Measurements from ENCODE around the gene TRIM47.
"Not testable (repeated sequence)": the region's sequence is repeated elsewhere in the genome, so short reads cannot be mapped to it uniquely, and the experiment has no call there.

TRIM47 gene

DNA sequence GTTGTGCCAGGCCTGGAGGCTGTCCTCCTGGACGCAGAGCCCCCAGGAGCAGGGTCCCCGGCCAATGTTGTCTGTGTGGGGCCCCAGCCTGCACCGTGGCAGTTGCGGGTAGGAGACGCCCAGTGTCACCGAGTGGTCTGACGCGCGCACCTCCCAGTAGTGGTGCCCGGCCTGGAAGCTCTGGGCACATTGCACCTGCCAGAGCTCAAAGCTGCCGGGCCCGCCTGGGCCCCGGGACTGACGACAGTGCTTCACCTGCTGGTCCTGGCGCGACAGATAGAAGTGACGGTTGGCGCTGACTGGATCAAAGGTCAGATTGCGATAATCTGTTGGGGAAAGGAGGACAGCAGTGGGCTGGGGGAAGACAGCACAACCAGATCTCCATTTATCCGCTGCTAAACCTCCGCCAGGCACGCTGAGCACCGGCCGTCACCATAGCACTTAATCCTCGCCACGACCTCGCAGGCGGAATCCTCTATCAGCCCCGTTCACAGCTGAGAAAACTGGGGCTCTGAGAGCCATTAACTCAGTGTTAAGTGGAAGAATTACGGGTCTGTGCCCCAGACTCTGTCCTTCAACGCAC is 12.7 kb upstream of the TRIM47 start:
- DNase-seq, result no peak

DNA sequence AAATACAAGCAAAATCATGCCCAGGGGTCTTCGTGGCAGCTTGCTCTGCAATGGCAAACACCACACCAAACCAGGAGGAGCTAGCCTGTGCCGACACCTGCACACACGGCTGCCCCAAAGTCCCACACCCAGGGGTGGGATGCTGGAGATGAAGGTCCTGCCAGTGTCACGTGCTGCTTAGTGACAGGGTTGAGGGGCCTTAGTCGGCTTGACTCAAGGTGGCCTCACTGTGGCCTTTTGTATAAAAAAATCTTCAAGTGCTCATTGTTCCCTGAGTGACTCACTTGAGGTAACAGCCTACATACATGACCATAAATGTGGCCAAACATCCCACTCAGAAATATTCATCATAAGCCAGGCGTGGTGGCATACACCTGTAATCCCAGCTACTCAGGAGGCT is 11.1 kb upstream of the TRIM47 start:
- no peak for DNase-seq

DNA sequence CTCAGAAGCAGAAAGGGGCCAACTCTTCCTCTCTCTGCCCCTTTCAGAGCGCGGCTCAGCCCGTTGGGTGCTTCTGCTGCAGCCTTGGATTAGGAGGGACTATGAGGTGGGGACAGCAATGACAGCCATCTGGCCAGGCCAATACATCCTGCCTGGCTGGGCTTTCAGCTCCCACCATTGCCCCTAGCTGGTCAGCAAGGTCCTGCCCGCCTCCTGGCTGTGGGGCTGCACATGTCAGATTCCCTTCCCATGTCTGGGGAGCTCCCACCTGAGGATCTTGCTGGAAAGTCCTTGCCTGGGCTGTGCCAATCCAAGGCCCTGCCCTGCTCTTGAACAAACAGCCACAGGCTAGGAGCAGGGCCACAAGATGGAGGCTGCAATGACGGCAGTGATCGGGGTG is 10.1 kb upstream of the TRIM47 start:
- no peak for DNase-seq

DNA sequence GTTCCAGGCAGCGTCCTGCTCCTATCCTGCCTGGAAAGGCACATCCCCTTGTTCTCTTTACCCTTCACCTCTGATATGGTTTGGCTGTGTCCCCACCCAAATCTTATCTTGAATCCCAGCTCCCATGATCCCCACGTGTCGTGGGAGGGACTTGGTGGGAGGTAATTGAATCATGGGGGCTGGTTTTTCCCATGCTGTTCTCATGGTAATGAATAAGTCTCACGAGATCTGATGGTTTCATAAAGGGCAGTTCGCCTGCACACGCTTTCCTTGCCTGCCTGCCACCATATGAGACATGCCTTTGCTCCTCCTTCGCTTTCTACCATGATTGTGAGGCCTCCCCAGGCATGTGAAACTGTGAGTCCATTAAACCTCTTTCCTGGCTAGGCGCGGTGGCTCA is 7.5 kb upstream of the TRIM47 start:
- DNase-seq, result not testable (repeated sequence)

DNA sequence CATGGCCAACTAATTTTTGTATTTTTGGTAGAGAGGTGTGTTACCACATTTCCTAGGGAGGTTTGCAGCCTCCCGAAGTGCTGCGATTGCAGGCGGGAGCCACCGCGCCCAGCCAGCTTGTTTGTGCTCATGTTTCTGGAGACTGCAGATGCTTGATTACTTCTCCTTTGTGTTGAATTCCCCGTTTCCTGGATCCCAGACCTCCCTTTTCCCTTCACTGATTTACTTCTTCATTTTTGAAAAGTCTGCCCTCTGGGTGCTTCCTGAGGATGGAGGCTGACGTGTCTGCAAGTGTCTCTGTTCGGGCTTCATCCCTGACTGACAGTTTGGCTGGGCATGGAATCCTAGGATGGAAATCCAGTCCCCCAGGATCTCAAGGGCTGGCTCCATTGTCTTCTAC is 7.0 kb upstream of the TRIM47 start:
- no peak for DNase-seq

DNA sequence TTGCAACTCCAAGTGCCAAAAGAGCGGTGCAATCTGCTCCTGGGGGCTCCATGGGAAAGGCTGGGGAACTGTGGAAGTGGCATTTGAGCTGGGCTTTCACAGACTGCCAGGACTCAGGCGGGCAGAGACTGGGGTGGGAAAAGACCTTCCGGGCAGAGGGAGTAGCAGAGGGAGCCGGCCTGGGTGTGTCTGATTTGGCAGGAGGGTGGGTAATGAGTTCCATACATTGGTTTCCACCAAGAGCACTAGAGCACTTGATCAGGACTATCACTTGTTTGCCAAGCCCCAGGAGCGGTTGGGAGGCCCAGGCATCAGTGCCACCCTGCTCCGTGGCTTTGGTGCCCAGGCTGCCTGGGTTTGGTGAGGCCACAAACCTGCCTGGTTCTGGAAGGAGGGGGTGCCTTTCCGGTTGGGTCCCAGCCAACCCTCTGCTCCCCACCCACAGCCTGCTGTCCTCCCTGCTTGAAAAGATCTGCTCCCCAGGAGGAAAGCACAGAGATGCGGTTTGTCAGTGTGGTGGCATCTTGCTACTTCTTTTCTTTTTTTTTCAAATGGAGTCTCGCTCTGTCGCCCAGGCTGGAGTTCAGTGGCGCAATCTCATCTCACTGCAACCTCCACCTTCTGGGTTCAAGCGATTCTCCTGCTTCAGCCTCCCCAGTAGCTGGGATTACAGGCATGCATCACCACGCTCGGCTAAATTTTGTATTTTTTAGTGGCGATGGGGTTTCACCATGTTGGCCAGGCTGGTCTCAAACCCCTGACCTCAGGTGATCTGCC is 3.5 kb upstream of the TRIM47 start:
- DNase-seq, result peak; percentile 40

DNA sequence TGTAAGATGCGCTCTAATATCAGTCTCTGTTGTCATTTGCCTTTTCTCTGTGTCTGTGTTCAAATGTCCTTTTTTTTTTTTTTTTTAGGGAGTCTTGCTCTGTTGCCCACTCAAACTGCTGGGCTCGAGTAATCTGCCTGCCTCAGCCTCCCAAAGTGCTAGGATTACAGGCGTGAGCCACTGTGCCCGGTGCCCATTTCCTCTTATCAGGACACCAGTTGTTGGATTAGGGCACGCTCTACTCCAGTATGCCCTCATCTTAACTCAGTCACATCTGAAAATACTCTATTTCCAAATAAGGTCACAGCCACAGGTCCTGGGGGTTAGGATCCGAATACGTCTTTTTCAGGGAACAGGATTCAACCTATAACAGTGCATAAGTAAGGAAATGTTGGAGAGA is 1.9 kb upstream of the TRIM47 start:
- no peak for DNase-seq

DNA sequence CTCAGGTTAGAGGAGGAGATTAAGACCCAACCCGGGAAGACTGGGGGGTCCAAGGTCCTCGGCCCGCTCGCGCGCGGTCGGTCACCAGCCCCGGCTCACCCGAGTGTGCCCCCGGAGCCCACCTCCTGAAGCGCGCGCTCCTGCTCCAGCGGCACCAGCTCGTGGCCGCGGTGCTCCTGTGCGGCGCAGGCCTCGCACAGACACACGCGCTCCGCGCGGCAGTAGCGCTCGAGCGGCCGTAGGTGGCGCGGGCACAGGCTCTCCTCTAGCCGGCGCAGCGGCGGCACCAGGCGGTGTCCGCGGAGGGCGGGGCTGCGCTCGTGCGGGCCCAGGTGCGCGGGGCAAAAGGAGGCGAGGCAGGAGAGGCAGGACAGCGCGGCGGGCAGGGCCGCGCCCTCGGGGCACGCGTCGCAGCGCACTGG is 618 bp downstream of the TRIM47 start:
- DNase-seq, result peak; percentile 72

DNA sequence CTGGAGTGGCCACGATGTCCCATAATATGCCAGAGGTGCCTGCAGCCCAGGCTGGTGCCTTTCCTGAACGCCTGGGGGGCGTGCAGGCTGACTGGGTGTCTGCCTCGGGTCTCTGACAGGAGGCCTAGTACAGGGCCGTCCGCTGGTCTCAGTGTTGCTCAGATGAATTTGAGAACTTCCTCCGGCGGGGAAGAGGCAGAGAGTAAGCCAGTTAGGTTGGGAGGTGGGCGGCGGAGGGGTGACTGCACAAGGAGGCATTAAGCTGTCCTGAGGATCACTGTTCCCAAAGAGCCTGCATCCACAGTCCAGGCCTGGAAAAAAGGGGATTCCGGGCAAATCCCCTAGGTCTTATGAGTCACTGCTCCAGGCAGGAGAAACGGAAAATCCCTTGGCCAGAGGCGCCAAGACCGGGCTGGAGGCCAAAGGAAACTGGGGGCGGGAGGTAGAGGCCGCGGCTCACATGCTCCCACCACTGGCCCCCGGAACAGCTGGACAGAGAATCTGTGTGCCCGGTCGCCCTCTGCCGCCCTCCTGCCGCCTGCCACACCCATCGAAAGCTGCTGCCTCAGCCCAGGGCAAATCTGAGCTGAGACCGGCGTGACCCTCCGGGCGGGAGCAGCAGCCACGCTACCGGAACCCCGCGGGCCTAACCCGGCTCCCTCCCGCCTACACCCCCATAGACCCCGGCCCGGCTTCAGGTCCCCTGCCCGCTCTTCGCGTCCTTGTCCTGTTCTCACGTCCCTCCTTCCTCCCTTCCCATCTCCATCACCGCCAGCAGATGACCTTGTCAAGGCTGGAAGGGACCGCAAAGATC is 1.2 kb downstream of the TRIM47 start:
- no peak for DNase-seq

DNA sequence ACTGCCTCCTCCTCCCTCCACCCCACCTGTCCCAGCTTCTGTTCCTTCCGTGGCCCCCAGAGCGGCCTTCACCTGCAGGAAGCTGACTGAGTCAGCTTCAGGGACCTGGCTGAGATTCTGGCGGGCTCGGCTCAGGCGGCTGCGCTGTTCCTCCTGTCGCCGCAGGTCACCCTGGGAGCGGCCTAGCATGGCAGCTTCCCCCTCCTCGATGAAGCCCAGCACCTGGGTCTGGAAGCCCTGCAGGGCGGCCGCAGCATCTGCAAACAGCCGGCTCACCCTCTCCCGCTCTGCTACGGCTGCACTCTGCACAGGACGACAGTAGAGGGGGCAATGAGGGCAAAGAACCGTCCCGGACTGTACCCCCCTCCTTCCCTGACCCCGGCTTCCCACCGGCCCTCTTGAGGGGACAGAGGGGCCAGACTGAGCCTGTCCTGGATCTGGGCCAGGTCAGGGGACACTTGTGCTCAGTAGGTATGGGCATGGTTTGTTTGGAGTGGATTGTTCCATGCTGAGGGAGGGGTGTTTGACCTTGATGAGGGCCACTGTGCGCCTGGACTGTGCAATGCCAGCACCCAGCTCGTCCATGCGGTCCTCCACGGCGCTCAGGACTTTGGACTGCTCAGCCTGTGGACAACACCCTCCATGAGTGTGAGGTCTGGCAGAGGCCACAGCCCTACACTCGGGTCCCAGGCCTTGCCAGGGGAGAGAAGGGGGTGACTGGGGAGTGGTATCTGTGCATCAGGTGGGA is 2.0 kb downstream of the TRIM47 start:
- DNase-seq, result peak; percentile 82

DNA sequence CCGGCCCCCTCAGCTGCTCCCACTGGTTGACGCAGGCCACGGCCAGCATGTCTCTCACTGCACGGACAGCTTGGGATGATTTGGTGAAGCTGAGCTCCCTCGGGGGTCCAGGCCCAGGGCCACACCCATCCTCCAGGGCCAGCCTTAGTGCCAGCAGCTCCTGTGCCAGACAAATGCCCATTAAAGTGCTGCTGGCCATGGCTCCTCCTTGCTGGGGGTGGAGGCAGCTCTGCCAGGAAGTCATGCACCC is 2.5 kb downstream of the TRIM47 start:
- no peak for DNase-seq

DNA sequence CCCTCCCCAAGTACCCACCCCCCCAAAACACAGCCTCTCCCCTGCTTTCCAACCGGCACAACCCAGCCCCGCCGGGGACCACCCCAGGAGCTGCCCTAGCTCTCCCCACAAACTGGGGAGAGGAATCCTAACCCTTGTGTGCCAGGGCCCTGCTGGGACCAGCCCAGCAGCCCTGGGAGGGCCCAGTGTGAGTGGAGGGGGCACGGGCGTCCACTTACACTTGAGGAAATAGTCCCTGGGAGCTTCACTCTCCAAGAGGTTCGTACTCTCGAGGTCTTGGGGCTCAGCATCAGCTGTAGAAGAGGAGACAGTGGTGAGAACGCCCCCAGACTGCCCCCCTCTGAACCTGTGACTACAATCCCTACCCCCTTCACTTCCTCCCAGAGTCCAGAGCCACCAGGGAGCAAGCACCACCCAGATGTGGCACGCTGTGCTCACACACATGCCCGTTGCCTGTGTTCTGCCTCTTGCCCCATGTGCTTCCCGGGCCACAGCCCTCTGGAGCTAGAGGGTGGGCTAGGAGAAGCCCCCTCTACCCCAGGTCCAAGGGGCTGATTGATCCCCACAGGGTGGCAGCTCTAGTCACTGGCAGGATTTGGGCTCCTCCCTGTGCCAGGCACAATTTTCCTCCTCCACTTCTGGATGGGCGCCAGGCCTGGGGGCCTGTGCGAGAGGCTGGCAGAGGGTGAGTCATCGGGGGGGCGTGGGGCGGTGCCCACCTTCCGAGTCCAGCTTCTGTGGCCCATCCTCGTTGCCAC is 3.0 kb downstream of the TRIM47 start:
- DNase-seq, result no peak

DNA sequence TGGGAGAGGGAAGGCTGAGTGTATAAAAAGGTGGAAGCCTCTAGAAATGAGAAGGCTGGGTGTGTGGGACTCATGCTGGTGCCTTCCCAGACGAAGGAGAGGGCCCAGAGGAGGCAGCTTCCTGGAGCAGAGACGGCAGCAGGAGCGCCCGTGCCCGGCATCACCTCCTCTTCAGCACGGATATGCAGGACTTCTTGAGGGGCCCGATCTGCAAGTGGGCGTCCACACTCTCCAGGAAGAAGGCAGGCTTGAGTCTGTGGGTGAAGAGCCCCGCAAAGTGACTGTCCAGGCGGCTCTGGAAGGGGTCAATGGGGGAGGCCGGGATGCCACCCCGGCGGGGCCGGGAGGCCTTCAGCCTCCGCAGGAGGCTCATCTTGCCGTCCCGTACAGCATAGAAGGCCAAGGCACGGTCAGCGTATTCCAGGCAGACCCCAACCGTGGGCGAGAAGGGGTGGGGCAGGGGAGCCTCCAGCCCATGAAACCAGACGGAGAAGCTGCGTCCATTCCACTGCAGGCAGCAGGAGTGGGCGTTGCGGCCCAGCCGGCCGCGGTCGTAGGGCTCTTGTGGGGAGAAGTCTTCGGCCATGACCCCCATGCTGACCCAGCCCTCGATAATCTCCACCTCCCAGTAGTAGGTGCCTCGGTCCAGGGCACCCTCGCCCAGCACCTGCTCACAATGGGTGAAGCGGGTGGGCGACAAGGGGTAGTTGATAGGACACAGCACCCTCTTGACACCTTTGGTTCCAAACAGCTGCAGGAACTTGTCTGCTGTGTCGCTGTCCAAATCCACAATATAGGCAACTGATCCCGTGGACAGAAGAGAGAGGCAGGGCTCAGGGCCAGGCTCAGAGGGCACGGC is 3.8 kb downstream of the TRIM47 start:
- no peak for DNase-seq

DNA sequence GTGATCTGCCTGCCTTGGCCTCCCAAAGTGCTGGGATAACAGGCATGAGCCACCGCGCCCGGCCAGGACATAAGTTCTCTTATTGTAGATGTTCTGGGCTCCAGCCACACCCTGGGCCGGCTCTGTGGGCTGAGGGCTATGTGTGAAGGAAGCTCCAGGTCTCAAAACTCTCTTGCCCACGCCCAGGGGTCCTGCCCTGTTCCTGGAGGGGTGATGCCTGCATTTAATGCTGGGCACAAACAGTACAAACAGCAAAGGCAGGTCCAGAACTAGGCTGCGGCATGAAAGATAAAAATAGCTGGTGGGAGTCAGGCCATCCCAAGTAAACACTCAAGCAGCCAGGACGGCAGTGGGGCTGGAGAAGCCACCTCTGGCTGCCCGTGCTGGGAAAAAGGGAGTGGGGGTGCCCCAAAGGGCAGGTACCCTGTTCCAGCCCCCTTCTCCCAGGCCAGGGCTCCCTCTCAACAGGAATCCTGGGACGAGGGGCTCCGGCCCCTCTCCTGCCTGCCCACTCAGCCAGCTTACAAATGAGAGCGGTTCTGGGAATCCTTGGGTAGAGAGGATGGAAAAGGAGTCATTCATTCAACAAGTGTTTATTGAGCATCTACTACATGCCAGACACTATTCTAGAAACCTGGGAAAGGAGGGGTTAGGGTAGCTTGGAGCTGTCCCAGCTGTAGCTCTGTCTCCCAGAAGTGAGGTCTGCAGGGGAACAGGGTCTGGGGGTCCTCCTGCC is 4.6 kb downstream of the TRIM47 start:
- DNase-seq, result no peak

DNA sequence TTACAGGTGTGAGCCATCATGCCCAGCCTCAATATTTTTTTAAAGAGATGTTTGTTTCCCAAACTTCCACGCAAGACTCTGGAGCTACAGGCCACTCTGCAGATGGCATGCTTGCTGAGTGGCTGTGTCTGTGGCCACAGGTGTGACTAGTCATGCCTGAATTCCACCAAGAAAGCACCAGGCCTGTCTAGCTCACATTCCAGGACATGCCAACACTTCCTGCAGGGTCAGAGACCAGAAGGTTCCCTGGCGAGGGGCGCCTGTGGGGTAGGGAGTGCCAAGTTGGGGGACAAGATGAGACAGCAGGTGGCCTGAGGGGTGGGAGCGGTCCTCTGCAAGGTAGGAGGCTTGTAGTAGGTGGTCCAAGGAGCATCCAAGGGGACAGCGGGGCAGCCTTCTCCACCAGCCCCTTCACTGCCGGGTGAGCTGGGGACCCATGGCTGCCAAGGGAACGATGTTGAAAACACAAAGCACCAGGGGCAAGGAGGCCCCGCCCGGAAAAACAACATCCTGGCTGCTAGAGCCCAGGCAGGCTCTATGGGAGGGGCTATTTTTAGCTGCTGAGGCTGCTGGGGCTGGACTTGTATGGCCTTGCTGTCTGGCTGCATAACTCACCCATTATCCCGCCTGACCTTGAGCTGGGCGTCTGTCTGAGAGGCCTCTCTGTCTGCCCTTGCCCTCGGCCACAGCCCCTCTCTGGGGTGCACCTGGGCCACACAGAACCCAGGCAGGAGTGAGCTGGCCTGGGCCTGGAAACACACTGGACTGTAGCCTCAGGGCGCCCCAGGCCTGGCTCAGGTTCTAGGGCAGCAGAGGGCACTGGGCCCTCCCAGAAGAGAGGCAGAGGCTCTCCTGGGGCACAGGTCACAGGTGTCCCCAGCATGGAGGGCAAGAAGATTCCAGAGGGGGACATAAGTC is 5.7 kb downstream of the TRIM47 start:
- DNase-seq, result peak; percentile 82

DNA sequence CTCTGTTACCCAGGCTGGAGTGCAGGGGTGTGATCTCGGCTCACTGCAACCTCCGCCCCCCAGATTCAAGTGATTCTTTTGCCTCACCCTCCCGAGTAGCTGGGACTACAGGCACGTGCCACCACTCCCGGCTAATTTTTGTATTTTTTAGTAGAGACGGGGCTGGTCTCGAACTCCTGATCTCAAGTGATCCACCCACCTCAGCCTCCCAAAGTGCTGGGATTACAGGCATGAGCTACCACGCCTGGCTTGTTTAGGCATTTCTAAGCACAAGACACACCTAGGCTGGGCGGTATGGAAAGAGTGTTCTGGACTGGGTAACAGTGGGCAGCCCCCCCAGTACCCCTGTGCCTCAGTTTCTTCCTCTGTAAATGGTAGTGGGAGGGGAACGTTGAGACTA is 8.2 kb downstream of the TRIM47 start:
- DNase-seq, result not testable (repeated sequence)

DNA sequence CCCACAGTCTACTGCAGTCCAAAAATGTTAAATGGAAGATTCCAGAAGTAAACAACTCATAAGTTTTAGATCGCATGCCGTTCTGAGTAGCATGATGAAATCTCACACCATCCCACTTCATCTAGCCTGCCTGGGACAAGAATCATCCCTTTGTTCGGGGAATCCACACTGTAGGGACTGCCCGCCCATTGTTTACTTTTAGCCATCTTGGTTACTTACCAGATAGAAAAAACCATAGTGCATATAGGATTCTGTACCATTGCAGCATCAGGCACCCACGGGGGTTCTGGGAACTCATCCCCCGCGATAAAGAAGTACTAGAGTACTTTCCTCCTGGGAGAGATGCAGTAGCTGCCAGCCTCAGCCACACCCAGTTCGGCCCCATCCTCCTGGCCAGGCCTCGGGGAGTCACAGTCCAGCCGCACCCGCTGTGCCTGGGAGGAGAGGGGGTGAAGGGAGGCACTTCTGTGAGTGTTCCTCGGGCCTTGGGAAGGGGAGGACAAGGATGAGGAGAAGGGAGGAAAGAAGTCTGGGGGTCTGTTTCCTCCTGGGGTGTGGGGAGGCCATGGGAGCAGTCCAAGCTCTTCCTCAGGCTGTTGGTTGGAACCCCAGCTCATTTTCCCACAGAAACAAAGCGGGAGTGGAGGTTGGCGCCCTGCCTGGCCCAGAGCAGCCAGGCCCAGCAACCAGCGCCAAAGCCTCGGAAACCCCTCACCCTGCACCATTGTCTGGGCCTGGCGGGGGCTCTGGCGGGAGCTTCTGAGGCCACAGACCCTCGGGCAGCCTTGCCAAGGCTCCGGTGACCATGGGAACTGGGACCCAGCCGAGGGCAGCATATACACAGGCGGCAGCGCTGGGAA is 8.9 kb downstream of the TRIM47 start:
- no peak for DNase-seq

DNA sequence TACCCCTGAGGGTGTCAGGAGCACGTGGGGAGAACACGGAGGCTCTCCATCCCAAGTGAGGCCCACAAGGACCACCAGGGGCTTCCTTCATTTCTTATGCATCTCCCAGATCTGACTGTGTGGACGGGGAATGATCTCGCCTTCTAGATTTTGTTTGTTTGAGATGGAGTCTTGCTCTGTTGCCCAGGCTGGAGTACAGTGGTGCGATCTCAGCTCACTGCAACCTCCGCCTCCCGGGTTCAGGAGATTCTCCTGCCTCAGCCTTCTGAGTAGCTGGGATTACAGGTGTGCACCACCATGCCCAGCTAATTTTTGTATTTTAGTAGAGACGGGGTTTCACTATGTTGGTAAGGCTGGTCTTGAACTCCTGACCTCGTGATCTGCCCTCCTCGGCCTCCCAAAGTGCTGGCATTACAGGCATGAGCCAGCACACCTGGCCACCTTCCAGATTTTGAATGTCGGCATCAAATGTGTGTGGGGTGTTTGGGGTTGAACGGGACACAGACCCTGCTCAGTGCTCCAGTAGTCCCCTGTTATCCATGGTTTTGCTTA is 9.6 kb downstream of the TRIM47 start:
- DNase-seq, result not testable (repeated sequence)
